GM12878 (cell line): ENCODE data around the gene TOP2B. TPM values are rescaled to one million over a fixed set of nuclear protein-coding genes. Genes with fewer than 3 reads are reported as not detected.

Source experiments
- ATAC-seq: fragments of 200-7000 bp; cut with Tn5 transposase; 3 replicates; pipeline ENCODE4 v1.9.1; 2020; ENCODE audit warnings: mild to moderate bottlenecking, moderate library complexity
- BruUV-seq: library from RNA; stranded (reverse); fragments of 400-500 nt; replicated peaks from 2 replicates; lab custom pipeline; 2021; lab: Mats Ljungman, UMichigan
- CTCF ChIA-PET: fragments of 300-600 bp; sonication (Branson Sonifier 250); formaldehyde crosslinking; extraction: SDS; loops from one replicate; lab custom pipeline; 2021; ENCODE audit warnings: inconsistent platforms; lab: Yijun Ruan, JAX
- POLR2A ChIA-PET: fragments of 350-600 bp; formaldehyde crosslinking; extraction: SDS; loops from one replicate; lab custom pipeline; 2021; ENCODE audit warnings: inconsistent platforms; lab: Charles Lee
- RAD21 ChIA-PET: fragments of 300-600 bp; sonication (Branson Sonifier 250); formaldehyde crosslinking; loops from one replicate; lab custom pipeline; 2023; ENCODE audit warnings: antibody characterized with exemption; ENCODE audit not compliant: unreplicated experiment; lab: Charles Lee
- SMC1A ChIA-PET: fragments of 300-600 bp; sonication (Branson Sonifier 250); formaldehyde crosslinking; loops from one replicate; lab custom pipeline; 2023; ENCODE audit not compliant: unreplicated experiment, uncharacterized antibody; lab: Charles Lee
- DNase-seq: peaks from one replicate; pipeline ENCODE4 v3.0.0-alpha.2; 2011; ENCODE audit warnings: low read depth, low spot score
- FAIRE-seq: peaks from 3 replicates; lab custom pipeline; 2011; peaks lifted over from hg19 to GRCh38; lab: Jason Lieb, UNC
- H2AFZ ChIP-seq: 2 replicates; pipeline ENCODE4 v1.6.0; 2011; ENCODE audit warnings: low read depth, low read length, control low read depth; ENCODE audit not compliant: control insufficient read depth
- H3K27ac ChIP-seq: 2 replicates; pipeline ENCODE4 v1.5.1; 2011; ENCODE audit warnings: control low read depth; ENCODE audit not compliant: control insufficient read depth, insufficient read depth
- H3K27me3 ChIP-seq, 2 experiments: replicated peaks in 1 of 2; 2 replicates each; pipeline versions ENCODE4 v1.6.0 to v1.6.1; 2011; ENCODE audit warnings: low read length in 1 of 2; ENCODE audit not compliant: control insufficient read depth in 2 of 2, insufficient read depth in 2 of 2
- H3K36me3 ChIP-seq, 2 experiments: 2 replicates each; pipeline ENCODE4 v1.5.1; 2011; ENCODE audit warnings: low read length in 1 of 2; ENCODE audit not compliant: control insufficient read depth in 2 of 2, insufficient read depth in 2 of 2
- H3K4me1 ChIP-seq: 2 replicates; pipeline ENCODE4 v1.6.1; 2011; ENCODE audit warnings: mild to moderate bottlenecking, low read length, moderate library complexity, mixed read lengths; ENCODE audit not compliant: control insufficient read depth, insufficient read depth
- H3K4me2 ChIP-seq: 2 replicates; pipeline ENCODE4 v1.6.0; 2011; ENCODE audit warnings: control low read depth; ENCODE audit not compliant: control insufficient read depth, insufficient read depth
- H3K4me3 ChIP-seq: fragments of 200-600 bp; sonication (generic); 2 replicates; pipeline ENCODE4 v1.5.1; 2016
- H3K79me2 ChIP-seq: 2 replicates; pipeline ENCODE4 v1.6.0; 2011; ENCODE audit warnings: low read length; ENCODE audit not compliant: control insufficient read depth, insufficient read depth
- H3K9ac ChIP-seq: 2 replicates; pipeline ENCODE4 v1.8.0; 2011; ENCODE audit warnings: low read length, control low read depth, mixed read lengths; ENCODE audit not compliant: control insufficient read depth, insufficient read depth
- H3K9me3 ChIP-seq: replicated peaks from 3 replicates; pipeline ENCODE4 v1.5.1; 2011; ENCODE audit warnings: mild to moderate bottlenecking, low read length; ENCODE audit not compliant: control insufficient read depth, insufficient read depth
- H4K20me1 ChIP-seq: 2 replicates; pipeline ENCODE4 v1.6.0; 2011; ENCODE audit not compliant: control insufficient read depth, insufficient read depth
- BCL3 ChIP-seq: IDR thresholded peaks from 2 replicates; pipeline ENCODE4 v1.6.1; 2011; ENCODE audit warnings: borderline replicate concordance, low read depth, mild to moderate bottlenecking, moderate library complexity, low read length; ENCODE audit not compliant: insufficient read depth, poor library complexity, severe bottlenecking
- EGR1 ChIP-seq, 2 experiments: IDR thresholded peaks; 1 replicate in 1 of 2; 2 replicates in 1 of 2; pipeline ENCODE4 v1.6.1; 2011 to 2012; ENCODE audit warnings: low read depth in 2 of 2, low read length in 2 of 2, borderline replicate concordance in 1 of 2, mild to moderate bottlenecking in 1 of 2, moderate library complexity in 1 of 2
- ESRRA ChIP-seq: IDR thresholded peaks from 2 replicates; pipeline ENCODE4 v1.6.1; 2012; ENCODE audit warnings: mild to moderate bottlenecking, low read length, improper control_type of control experiment
- IKZF1 ChIP-seq: fragments of 450-650 bp; conservative IDR thresholded peaks from 2 replicates; pipeline ENCODE4 v1.6.1; 2017; ENCODE audit warnings: antibody characterized with exemption, mild to moderate bottlenecking
- IRF5 ChIP-seq: fragments of 450-650 bp; IDR thresholded peaks from 2 replicates; pipeline ENCODE4 v1.6.1; 2017; ENCODE audit warnings: borderline replicate concordance
- MEF2A ChIP-seq: IDR thresholded peaks from 2 replicates; pipeline ENCODE4 v1.6.1; 2011; ENCODE audit warnings: low read depth, mild to moderate bottlenecking, low read length, moderate library complexity; ENCODE audit not compliant: insufficient read depth
- MEF2B ChIP-seq: fragments of 450-650 bp; IDR thresholded peaks from 2 replicates; pipeline ENCODE4 v1.6.1; 2018; ENCODE audit warnings: mild to moderate bottlenecking, moderate library complexity; ENCODE audit not compliant: partially characterized antibody, poor library complexity, severe bottlenecking
- MTA2 ChIP-seq: fragments of 450-650 bp; IDR thresholded peaks from 2 replicates; pipeline ENCODE4 v1.6.1; 2016; ENCODE audit warnings: low read depth, mild to moderate bottlenecking, moderate library complexity
- NRF1 ChIP-seq: conservative IDR thresholded peaks from 2 replicates; pipeline ENCODE4 v1.6.1; 2011; ENCODE audit warnings: mild to moderate bottlenecking, low read depth, low read length, improper control_type of control experiment
- PAX5 ChIP-seq: IDR thresholded peaks from 2 replicates; pipeline ENCODE4 v1.6.1; 2011; ENCODE audit warnings: low read depth, low read length, borderline replicate concordance
- PKNOX1 ChIP-seq: fragments of 450-650 bp; IDR thresholded peaks from 2 replicates; pipeline ENCODE4 v1.6.1; 2016; ENCODE audit warnings: mild to moderate bottlenecking
- SIN3A ChIP-seq: IDR thresholded peaks from 2 replicates; pipeline ENCODE4 v1.6.1; 2012; ENCODE audit warnings: low read depth, low read length, improper control_type of control experiment
- SMAD5 ChIP-seq: IDR thresholded peaks from 2 replicates; pipeline ENCODE4 v1.6.1; 2016; ENCODE audit warnings: antibody characterized with exemption, low read depth
- WGBS: methylation state at CpG from one replicate; pipeline ENCODE4 v1.1.6; 2016; ENCODE audit warnings: low lambda C conversion rate; ENCODE audit not compliant: insufficient replicate concordance, insufficient coverage; ENCODE audit errors: missing lambda C conversion rate; 5-methylcytosine and 5-hydroxymethylcytosine counted together
- in situ Hi-C: fragments of 300-500 bp; cut with MboI; formaldehyde crosslinking; loops from 9 replicates; pipeline ENCODE4 v1.14.3; 2018; ENCODE audit warnings: mixed read lengths
- intact Hi-C: fragments of 100-400 bp; cut with micrococcal nuclease; formaldehyde crosslinking; loops from one replicate; pipeline ENCODE4 v1.14.2; 2022; ENCODE audit not compliant: unreplicated experiment
- polyA plus RNA-seq, 11 experiments: library from polyadenylated mRNA; depleted of rRNA in 4 of 11; unstranded in 6 of 11; stranded (reverse) in 5 of 11; fragments of >200 nt; fragmentation: Nextera tagmentation in 4 of 11; fragmentation: Illumina TruSeq in 1 of 11; extraction: Ambion mirVana in 4 of 11; extraction: Trizol in 1 of 11; gene quantifications; 1 replicate in 1 of 11; 2 replicates in 10 of 11; pipeline versions ENCODE4 v1.2.1 to v1.2.3, GENCODE V29; 2011 to 2016; ENCODE audit warnings: inconsistent platforms in 2 of 11, missing spikeins in 2 of 11, low read depth in 1 of 11
- total RNA-seq, 4 experiments: library from RNA; depleted of rRNA in 3 of 4; stranded (reverse); fragments of >200 nt in 3 of 4; fragmentation: Illumina TruSeq in 1 of 4; extraction: Trizol in 1 of 4; gene quantifications; 2 replicates each; pipeline versions ENCODE4 v1.2.1 to v1.2.3, GENCODE V29; 2013 to 2021

TOP2B gene
- total and polyA plus RNA-seq, 10 of the 15 experiments (the other 5 are each of a cell fraction or from before 2014, with no cell fraction given): 28.6 to 134 (median 83.4) TPM

GRCh38 chr3:25586553-25586952, 78.2 kb downstream of the TOP2B start:
- Histone ChIP-seq H3K9ac (no peak overlapping the region), H3K79me2 (no peaks in the 10 kb centered on the region), H2AFZ (no peak overlapping the region), H3K9me3 (no peaks in the 10 kb centered on the region; the same call in 2 of the 3 replicates), H3K4me1 (no peaks in the 10 kb centered on the region), H3K27me3 (no peaks in the 10 kb centered on the region; a peak in 1 of 4 replicates), H3K4me2 (no peak overlapping the region), H3K27ac (no peak overlapping the region), H4K20me1 (no peaks in the 10 kb centered on the region), H3K4me3 (no peak overlapping the region), H3K36me3 (no peaks in the 10 kb centered on the region)
- 40% methylated on average over 11 of the region's 11 CpGs for WGBS
- intact Hi-C loops (no loop called here), in situ Hi-C loops (no loop called here)
- ChIA-PET CTCF (interaction anchor here (2.1 kb wide), 1 partner anchor 10 kb away, joined by 6 read pairs; no protein-coding TSS in a partner anchor), POLR2A (no interaction called here), SMC1A (no interaction called here), RAD21 (no interaction called here)
- ATAC-seq (no peak), FAIRE-seq (no peak), DNase-seq (no peak)
- TF ChIP-seq ESRRA: no peak
- no peak for TF ChIP-seq PKNOX1
- TF ChIP-seq IRF5: no peak
- TF ChIP-seq MTA2: no peak
- no peak for TF ChIP-seq MEF2A
- no peak for TF ChIP-seq MEF2B
- no peak for TF ChIP-seq IKZF1
- no peak for TF ChIP-seq BCL3
- no peak for TF ChIP-seq NRF1
- TF ChIP-seq SMAD5: no peak
- no peak for TF ChIP-seq EGR1 (IDR thresholded peaks at IDR 0.05; ENCODE audit: borderline replicate concordance in 1 of 2, low read depth in 2 of 2, low read length in 2 of 2)
- TF ChIP-seq PAX5: no peak
- TF ChIP-seq SIN3A: no peak
- BruUV-seq: no TSS peak
